EL (cell line): ENCODE results near the gene DEDD.
A peak's percentile ranks its signal among the peaks of the same experiment; 100 is the strongest.
"Not testable (repeated sequence)": the region's sequence is repeated elsewhere in the genome, so short reads cannot be mapped to it uniquely, and the experiment has no call there.

Experiments used
- DNase-seq: peaks from one replicate; pipeline ENCODE4 v3.0.0-alpha.2; 2016

DEDD gene

GRCh38 chr1:161121834-161122233 lies 10.6 kb downstream of the DEDD start:
- DNase-seq, result no peak

GRCh38 chr1:161121042-161121650 lies 11.3 kb downstream of the DEDD start:
- DNase-seq, result no peak

- DNase-seq, result peak; percentile 59
Observed at GRCh38 chr1:161119092-161119903, 13.2 kb downstream of the DEDD start.

GRCh38 chr1:161117759-161118581 lies 14.5 kb downstream of the DEDD start, which contains the start of the genes NIT1 and PFDN2:
NIT1 (plus strand) TSS chr1:161118105; CDS start chr1:161118177, 72 bp downstream.
PFDN2 (minus strand) TSS chr1:161118037; CDS start chr1:161118026, 11 bp downstream.
- peak; percentile 86 for DNase-seq

GRCh38 chr1:161115961-161116360 lies 16.5 kb downstream of the DEDD start:
- DNase-seq, result not testable (repeated sequence)

- peak; percentile 92 for DNase-seq
Observed at GRCh38 chr1:161115132-161115711, 17.2 kb downstream of the DEDD start.

- DNase-seq, result no peak
Observed at GRCh38 chr1:161114556-161114955, 17.9 kb downstream of the DEDD start.

GRCh38 chr1:161113915-161114314 lies 18.6 kb downstream of the DEDD start:
- no peak for DNase-seq

- no peak for DNase-seq
Observed at GRCh38 chr1:161111527-161111926, 20.9 kb downstream of the DEDD start.

GRCh38 chr1:161111117-161111516 lies 21.4 kb downstream of the DEDD start:
- no peak for DNase-seq

- DNase-seq, result no peak
Observed at GRCh38 chr1:161106431-161106830, 26.0 kb downstream of the DEDD start.

GRCh38 chr1:161100556-161100955 lies 31.9 kb downstream of the DEDD start:
- DNase-seq, result no peak

GRCh38 chr1:161099090-161099802 lies 33.2 kb downstream of the DEDD start:
- DNase-seq, result no peak

- peak; percentile 70 for DNase-seq
Observed at GRCh38 chr1:161098210-161099068, 34.0 kb downstream of the DEDD start, which contains the start of gene KLHDC9. KLHDC9 (plus strand) TSS chr1:161098361; CDS start chr1:161098536, 175 bp downstream.

GRCh38 chr1:161096530-161096929 lies 35.9 kb downstream of the DEDD start:
- DNase-seq, result no peak

- no peak for DNase-seq
Observed at GRCh38 chr1:161096015-161096414, 36.5 kb downstream of the DEDD start.

GRCh38 chr1:161095230-161095629 lies 37.2 kb downstream of the DEDD start:
- no peak for DNase-seq

GRCh38 chr1:161094481-161094880 lies 38.0 kb downstream of the DEDD start:
- DNase-seq, result no peak

- peak; percentile 52 for DNase-seq
Observed at GRCh38 chr1:161092621-161093028, 39.8 kb downstream of the DEDD start.

- DNase-seq, result no peak
Observed at GRCh38 chr1:161091796-161092507, 40.5 kb downstream of the DEDD start.
